PC-3 (cell line): ENCODE measurements around the gene AHNAK. TPM values are rescaled to one million over a fixed set of nuclear protein-coding genes. Genes with fewer than 3 reads are reported as not detected.
A peak's percentile ranks its signal among the peaks of the same experiment; 100 is the strongest.
"Not testable (repeated sequence)": the region's sequence is repeated elsewhere in the genome, so short reads cannot be mapped to it uniquely, and the experiment has no call there.

Source experiments
- ATAC-seq: fragments of 200-7000 bp; cut with Tn5 transposase; 2 replicates; pipeline ENCODE4 v1.9.1; 2020; ENCODE audit warnings: mild to moderate bottlenecking, moderate library complexity
- BruUV-seq: library from RNA; stranded (reverse); fragments of 400-500 nt; replicated peaks from 2 replicates; lab custom pipeline; 2021; lab: Mats Ljungman, UMichigan
- CTCF ChIA-PET: fragments of 300-600 bp; sonication (Branson Sonifier 250); formaldehyde crosslinking; loops from one replicate; lab custom pipeline; 2022; ENCODE audit warnings: antibody characterized with exemption; lab: Charles Lee
- POLR2A ChIA-PET: fragments of 300-600 bp; sonication (Branson Sonifier 250); formaldehyde crosslinking; loops from one replicate; lab custom pipeline; 2022; ENCODE audit warnings: antibody characterized with exemption; ENCODE audit not compliant: unreplicated experiment; lab: Charles Lee
- DNase-seq: peaks from one replicate; pipeline ENCODE4 v3.0.0-alpha.2; 2015
- H2AFZ ChIP-seq: fragments of 300-600 bp; sonication (generic); 2 replicates; pipeline ENCODE4 v1.6.0; 2016; ENCODE audit warnings: antibody characterized with exemption, low read length
- H3F3A ChIP-seq: fragments of 300-600 bp; sonication (generic); one replicate; pipeline ENCODE4 v1.6.0; 2017; ENCODE audit warnings: antibody characterized with exemption, low read length, control low read depth, mild to moderate bottlenecking; ENCODE audit not compliant: unreplicated experiment
- H3K27ac ChIP-seq: fragments of 300-600 bp; sonication (generic); 2 replicates; pipeline ENCODE4 v1.5.1; 2016; ENCODE audit warnings: mild to moderate bottlenecking, low read length
- H3K27me3 ChIP-seq: fragments of 300-600 bp; sonication (generic); 2 replicates; pipeline ENCODE4 v1.6.1; 2016; ENCODE audit warnings: low read length, mixed read lengths
- H3K36me3 ChIP-seq: fragments of 300-600 bp; sonication (generic); 2 replicates; pipeline ENCODE4 v1.6.1; 2016; ENCODE audit warnings: low read depth, mixed run types, low read length, mixed read lengths
- H3K4me1 ChIP-seq: fragments of 300-600 bp; sonication (generic); 2 replicates; pipeline ENCODE4 v1.5.1; 2016; ENCODE audit warnings: low read length; ENCODE audit not compliant: insufficient read depth
- H3K4me2 ChIP-seq: fragments of 300-600 bp; sonication (generic); 2 replicates; pipeline ENCODE4 v1.6.0; 2016; ENCODE audit warnings: low read length
- H3K4me3 ChIP-seq: fragments of 300-600 bp; sonication (generic); 2 replicates; pipeline ENCODE4 v1.5.1; 2016; ENCODE audit warnings: mild to moderate bottlenecking, low read length, mixed read lengths
- H3K79me2 ChIP-seq: fragments of 300-600 bp; sonication (generic); 2 replicates; pipeline ENCODE4 v1.6.1; 2017; ENCODE audit warnings: low read length, mixed read lengths
- H3K9ac ChIP-seq: fragments of 300-600 bp; sonication (generic); 2 replicates; pipeline ENCODE4 v1.6.0; 2016; ENCODE audit warnings: mild to moderate bottlenecking, low read length
- H3K9me2 ChIP-seq: fragments of 300-600 bp; sonication (generic); replicated peaks from 2 replicates; pipeline ENCODE4 v1.6.1; 2016; ENCODE audit warnings: mixed run types, low read length, mixed read lengths
- H3K9me3 ChIP-seq: fragments of 300-600 bp; sonication (generic); 2 replicates; pipeline ENCODE4 v1.6.1; 2016; ENCODE audit warnings: low read length, mixed read lengths
- H4K20me1 ChIP-seq: fragments of 300-600 bp; sonication (generic); 2 replicates; pipeline ENCODE4 v1.6.1; 2016; ENCODE audit warnings: low read length, mixed read lengths
- CTCF ChIP-seq: fragments of 300-600 bp; sonication (generic); conservative IDR thresholded peaks from 2 replicates; pipeline ENCODE4 v1.5.1; 2017; ENCODE audit warnings: antibody characterized with exemption, low read depth, mild to moderate bottlenecking, low read length
- EZH2 ChIP-seq: fragments of 300-600 bp; sonication (generic); IDR thresholded peaks from one replicate; pipeline ENCODE4 v1.6.1; 2017; ENCODE audit warnings: antibody characterized with exemption, mild to moderate bottlenecking, low read length; ENCODE audit not compliant: unreplicated experiment
- EZH2phosphoT487 ChIP-seq: fragments of 300-600 bp; sonication (generic); IDR thresholded peaks from 2 replicates; pipeline ENCODE4 v1.6.1; 2018; ENCODE audit warnings: mild to moderate bottlenecking, antibody characterized with exemption, low read length, borderline replicate concordance
- intact Hi-C: fragments of 100-400 bp; cut with micrococcal nuclease; formaldehyde crosslinking; loops from 2 replicates; pipeline ENCODE4 v1.9.0; 2023
- total RNA-seq: library from RNA; depleted of rRNA; stranded (reverse); fragments of >200 nt; gene quantifications from 2 replicates; pipeline ENCODE4 v1.2.3, GENCODE V29; 2014

The AHNAK gene
- total RNA-seq, 1 experiment from 2014 or later: 287 TPM

DNA sequence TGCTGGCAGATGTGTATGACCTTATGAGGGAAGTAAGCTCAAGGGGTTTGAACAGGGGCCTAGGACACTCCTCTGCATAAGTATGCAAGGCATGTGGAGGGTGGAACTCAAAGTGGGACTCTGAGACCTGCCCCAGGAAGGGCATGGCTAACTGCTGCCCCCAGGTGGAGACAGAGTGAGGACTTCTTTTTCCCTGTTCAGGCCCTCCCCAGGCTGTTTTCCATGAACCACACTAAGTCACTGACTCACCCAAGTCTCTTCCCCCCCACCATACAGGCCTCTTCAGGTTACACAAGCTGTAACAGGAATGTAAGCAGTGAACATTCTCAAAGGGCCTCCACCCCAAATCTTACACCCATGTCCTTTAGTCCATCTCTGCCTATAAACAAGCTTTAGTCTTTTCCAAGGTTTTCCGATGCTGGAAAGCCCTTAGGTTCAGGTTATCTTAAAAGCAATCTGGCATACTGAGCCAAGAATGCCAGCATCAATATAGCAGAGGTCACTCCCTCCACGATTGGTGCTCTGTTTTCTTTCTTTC lies 14.0 kb upstream of the AHNAK start:
- Histone ChIP-seq H3K9ac (no peak overlapping the region), H4K20me1 (peaks cover 15% of the 10 kb centered on the region; the same call in 1 of the 2 replicates), H3K4me1 (peaks cover 71% of the 10 kb centered on the region), H2AFZ (no peak overlapping the region), H3K4me2 (peak overlapping the region; percentile 34), H3K79me2 (peaks cover 43% of the 10 kb centered on the region), H3K27me3 (no peaks in the 10 kb centered on the region), H3K9me3 (no peaks in the 10 kb centered on the region), H3K36me3 (peaks cover 48% of the 10 kb centered on the region), H3K9me2 (no peaks in the 10 kb centered on the region), H3K4me3 (no peak overlapping the region), H3F3A (peaks cover 12% of the 10 kb centered on the region), H3K27ac (peak overlapping the region; percentile 47; the same call in 1 of the 2 replicates)
- BruUV-seq: no TSS peak
- intact Hi-C loops: loop anchor here (1.0 kb wide), 5 partner anchors 14 to 165 kb away; partner anchors contain the start of genes AHNAK and TUT1
- ChIA-PET CTCF (interaction anchor here (0.5 to 2.7 kb wide), 19 partner anchors 13 to 1110 kb away, joined by 3 to 54 read pairs (median 4); partner anchors contain the start of genes AHNAK, EEF1G, GANAB and TUT1), POLR2A (interaction anchor here (0.6 to 1.7 kb wide), 7 partner anchors 13 to 857 kb away, joined by 3 to 17 read pairs (median 5); partner anchors contain the start of genes AHNAK, EEF1G and TUT1)
- TF ChIP-seq CTCF: peak; percentile 96
- no peak for TF ChIP-seq EZH2phosphoT487
- ATAC-seq (peak; percentile 63), DNase-seq (peak; percentile 99)

DNA sequence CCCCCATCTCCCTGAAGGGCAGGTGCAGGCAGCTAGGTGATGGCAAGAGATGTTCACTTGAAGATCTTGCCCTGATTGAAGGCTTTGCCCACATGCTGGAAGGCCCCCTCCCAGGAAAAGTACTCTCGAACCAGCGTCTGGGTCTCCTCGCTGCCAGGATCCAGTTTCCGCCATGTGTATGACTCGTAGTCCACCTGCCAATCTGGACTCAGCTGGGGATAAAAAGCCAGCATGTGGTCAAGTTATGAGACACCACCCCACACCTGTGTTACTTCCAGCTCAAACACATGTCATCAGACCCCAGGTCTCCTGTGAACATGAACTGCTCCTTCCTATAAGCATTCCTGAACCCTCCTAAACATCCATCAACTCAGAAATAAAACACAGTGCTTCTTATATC lies 13.0 kb upstream of the AHNAK start:
- not testable (repeated sequence) for H3K9me3 ChIP-seq, H3K4me3 ChIP-seq, H3K27me3 ChIP-seq, BruUV-seq, H4K20me1 ChIP-seq, H3K9ac ChIP-seq, H3K9me2 ChIP-seq, ATAC-seq, H2AFZ ChIP-seq
- Histone ChIP-seq H3F3A (peaks cover 12% of the 10 kb centered on the region), H3K36me3 (peaks cover 40% of the 10 kb centered on the region), H3K27ac (peak overlapping the region; percentile 47), H3K4me2 (peak overlapping the region; percentile 15; the same call in 1 of the 2 replicates), H3K79me2 (peaks cover 38% of the 10 kb centered on the region), H3K4me1 (peaks cover 81% of the 10 kb centered on the region)
- intact Hi-C loops: loop anchor here (1.0 to 10.0 kb wide), 6 partner anchors 13 to 585 kb away; partner anchors contain the start of genes AHNAK and TUT1
- ChIA-PET POLR2A (interaction anchor here (0.7 kb wide), 1 partner anchor 42 kb away, joined by 6 read pairs; the partner anchor contains the start of gene MTA2), CTCF (interaction anchor here (0.6 to 2.7 kb wide), 6 partner anchors 13 to 165 kb away, joined by 3 to 54 read pairs (median 7); partner anchors contain the start of gene AHNAK)
- DNase-seq: peak; percentile 61

DNA sequence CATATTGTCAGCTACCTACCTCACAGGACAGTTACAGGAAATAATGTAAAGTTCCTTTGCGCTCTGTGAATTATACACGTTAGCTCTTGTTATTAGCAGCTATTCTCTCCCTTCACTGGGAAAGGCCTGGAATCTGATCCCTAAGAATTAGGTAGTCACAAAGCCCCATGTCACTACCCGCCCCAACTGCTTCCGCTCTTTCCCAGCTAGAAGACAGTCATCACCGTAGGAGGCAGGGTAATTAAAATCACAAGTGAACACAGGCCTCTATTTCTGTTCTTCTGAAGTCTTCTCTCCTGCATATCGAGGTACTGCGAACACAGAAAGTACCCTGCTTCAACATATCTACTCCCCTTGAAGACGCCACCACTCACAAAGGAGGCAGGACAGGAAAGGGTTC lies 12.6 kb upstream of the AHNAK start:
- H3K4me1 ChIP-seq: peaks cover 85% of the 10 kb centered on the region
- no peak overlapping the region for H3K9ac ChIP-seq
- TF ChIP-seq EZH2 (no peak), EZH2phosphoT487 (no peak), CTCF (no peak)
- no TSS peak for BruUV-seq
- POLR2A ChIA-PET: interaction anchor here (0.7 kb wide), 1 partner anchor 42 kb away, joined by 6 read pairs; the partner anchor contains the start of gene MTA2
- peaks cover 38% of the 10 kb centered on the region for H3K79me2 ChIP-seq
- CTCF ChIA-PET: interaction anchor here (0.6 to 2.7 kb wide), 5 partner anchors 12 to 164 kb away, joined by 3 to 54 read pairs (median 9); partner anchors contain the start of gene AHNAK
- H3K36me3 ChIP-seq: peaks cover 40% of the 10 kb centered on the region
- no peaks in the 10 kb centered on the region for H3K27me3 ChIP-seq
- intact Hi-C loops: loop anchor here (10.0 kb wide), 1 partner anchor 584 kb away; no protein-coding TSS in a partner anchor
- 0 out of 2 replicates have a peak, but pooled peaks cover 7% of the 10 kb centered on the region for H4K20me1 ChIP-seq
- H3K27ac ChIP-seq: peak overlapping the region; percentile 28
- H3F3A ChIP-seq: peaks cover 15% of the 10 kb centered on the region
- DNase-seq: no peak
- no peak overlapping the region for H2AFZ ChIP-seq
- no peak overlapping the region for H3K4me3 ChIP-seq
- no peaks in the 10 kb centered on the region for H3K9me3 ChIP-seq
- no peak for ATAC-seq
- H3K9me2 ChIP-seq: no peaks in the 10 kb centered on the region
- H3K4me2 ChIP-seq: no peak overlapping the region
